GM12875 (cell line): ENCODE data around the gene GPR39.

Source experiments
- H3K4me3 ChIP-seq: one replicate; pipeline ENCODE4 v1.5.1; 2011; ENCODE audit warnings: low read depth, low read length, control low read depth
- TF ChIP-seq, protein P1 (sequence below): IDR thresholded peaks from 2 replicates; pipeline ENCODE4 v1.5.1; 2011; ENCODE audit warnings: low read depth, mild to moderate bottlenecking, control low read depth, inconsistent platforms, low read length, moderate library complexity, borderline replicate concordance; ENCODE audit not compliant: insufficient read depth

GPR39 gene

DNA sequence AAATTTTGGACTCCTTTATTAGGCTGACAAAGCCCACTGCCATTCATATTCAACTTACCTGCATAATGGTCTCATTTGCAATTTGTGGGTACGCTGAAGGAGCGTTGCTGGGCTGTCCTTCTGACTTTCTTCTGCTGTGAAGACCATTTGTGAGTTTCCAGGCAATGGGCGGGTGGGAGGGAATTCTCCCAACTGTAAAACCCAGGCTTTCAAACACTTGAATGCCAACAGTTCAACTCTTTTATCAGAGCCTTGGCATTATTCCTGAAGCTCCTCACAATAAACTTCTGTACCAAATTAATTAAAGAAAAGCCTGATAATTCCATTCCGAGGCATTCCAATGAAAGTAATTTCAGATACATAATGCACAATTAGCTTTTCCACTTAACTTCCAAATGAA, 35.2 kb upstream of the GPR39 start:
- TF ChIP-seq, protein P1, sequence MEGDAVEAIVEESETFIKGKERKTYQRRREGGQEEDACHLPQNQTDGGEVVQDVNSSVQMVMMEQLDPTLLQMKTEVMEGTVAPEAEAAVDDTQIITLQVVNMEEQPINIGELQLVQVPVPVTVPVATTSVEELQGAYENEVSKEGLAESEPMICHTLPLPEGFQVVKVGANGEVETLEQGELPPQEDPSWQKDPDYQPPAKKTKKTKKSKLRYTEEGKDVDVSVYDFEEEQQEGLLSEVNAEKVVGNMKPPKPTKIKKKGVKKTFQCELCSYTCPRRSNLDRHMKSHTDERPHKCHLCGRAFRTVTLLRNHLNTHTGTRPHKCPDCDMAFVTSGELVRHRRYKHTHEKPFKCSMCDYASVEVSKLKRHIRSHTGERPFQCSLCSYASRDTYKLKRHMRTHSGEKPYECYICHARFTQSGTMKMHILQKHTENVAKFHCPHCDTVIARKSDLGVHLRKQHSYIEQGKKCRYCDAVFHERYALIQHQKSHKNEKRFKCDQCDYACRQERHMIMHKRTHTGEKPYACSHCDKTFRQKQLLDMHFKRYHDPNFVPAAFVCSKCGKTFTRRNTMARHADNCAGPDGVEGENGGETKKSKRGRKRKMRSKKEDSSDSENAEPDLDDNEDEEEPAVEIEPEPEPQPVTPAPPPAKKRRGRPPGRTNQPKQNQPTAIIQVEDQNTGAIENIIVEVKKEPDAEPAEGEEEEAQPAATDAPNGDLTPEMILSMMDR = no peak
- no peak overlapping the region for H3K4me3 ChIP-seq

DNA sequence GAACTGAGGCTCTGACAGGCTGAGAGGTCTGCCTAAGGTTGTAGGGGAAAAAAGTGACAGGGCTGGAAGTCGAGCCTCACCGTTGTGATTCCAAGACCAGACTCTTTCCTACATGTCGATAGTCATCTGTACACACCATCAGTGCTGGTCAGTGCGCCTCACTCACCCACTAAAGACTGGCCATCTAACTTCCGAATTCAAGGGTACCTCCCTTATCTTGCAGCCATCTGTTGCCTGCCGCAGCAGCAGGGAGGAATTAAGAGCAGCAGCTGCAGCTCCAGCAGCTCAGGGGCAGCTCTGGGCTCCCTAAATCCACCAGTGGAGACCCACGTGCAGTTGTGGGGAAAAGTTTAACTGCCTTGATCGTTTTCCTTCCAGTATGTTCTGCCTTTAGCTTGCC, 32.6 kb upstream of the GPR39 start:
- TF ChIP-seq, protein P1 = no peak
- H3K4me3 ChIP-seq = no peak overlapping the region

DNA sequence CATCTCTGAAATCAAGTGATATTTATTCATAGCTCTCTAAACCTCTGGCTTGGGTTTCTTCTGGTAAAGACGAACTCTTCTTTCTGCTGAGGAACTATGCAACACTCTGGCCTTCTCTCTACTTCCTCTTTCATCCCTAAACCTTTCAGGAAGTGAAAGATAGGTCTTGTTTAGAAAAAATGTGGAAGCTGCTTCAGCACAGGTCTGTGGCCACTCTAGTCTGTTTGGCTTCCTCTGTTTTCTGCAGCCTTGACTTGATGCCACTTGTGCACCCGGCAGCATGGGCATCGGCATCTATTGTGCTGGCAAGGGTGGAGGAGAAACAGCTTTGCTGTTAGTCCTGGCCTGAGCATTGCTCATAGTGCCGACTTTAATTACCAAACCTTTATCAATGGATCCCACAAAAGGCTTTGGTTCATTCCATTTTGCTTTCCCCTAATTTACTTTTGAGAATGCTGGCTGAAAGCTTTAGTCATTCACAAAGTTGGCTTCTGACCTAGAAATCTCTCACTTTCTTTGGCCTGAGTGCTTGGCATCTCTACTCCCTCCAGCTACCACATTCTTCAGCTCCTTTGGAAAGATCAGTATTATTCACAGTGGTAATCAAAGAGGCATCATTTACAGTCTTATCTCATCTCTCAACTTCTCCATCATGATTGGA, 32.0 kb upstream of the GPR39 start:
- TF ChIP-seq, protein P1 = no peak

DNA sequence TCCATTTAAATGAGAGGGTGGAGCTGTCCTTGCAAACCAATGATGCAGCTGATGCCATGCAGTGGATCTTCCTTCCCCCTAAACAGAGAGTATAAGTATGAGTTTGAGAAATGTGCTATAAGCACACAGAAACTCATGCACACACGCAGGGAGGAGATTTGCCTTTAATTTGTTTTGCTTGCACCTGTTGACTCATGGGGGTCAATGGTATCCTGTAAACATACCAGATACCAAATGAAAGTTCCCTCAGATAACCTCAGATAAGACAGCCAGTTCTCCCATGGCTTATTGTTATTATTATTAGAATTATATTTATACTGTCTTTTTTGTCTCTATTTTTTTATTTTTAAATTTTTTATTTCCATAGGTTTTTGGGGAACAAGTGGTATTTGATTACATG, 29.5 kb upstream of the GPR39 start:
- TF ChIP-seq, protein P1 = no peak
- no peak overlapping the region for H3K4me3 ChIP-seq

More for the DNA sequence above, 32.0 kb upstream of the GPR39 start:
- no peak overlapping the region for H3K4me3 ChIP-seq

DNA sequence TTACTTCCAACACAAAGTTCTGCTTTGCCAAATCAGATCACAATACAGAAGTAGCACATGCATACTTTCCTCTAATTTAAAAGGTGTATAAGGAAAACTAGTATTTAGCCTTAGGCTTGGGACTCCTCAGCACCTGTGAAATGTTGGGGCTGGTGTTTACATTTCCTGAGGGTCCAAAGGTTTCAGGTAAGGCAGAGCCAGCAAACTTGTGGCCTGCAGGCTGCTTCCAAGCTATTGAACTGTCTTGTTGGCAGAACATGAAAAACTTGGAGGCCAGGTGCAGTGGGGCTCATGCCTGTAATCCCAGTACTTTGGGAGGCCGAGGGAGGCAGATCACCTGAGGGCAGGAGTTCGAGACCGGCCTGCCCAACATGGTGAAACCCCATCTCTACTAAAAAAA, 26.5 kb upstream of the GPR39 start:
- TF ChIP-seq, protein P1 = no peak
- no peak overlapping the region for H3K4me3 ChIP-seq

DNA sequence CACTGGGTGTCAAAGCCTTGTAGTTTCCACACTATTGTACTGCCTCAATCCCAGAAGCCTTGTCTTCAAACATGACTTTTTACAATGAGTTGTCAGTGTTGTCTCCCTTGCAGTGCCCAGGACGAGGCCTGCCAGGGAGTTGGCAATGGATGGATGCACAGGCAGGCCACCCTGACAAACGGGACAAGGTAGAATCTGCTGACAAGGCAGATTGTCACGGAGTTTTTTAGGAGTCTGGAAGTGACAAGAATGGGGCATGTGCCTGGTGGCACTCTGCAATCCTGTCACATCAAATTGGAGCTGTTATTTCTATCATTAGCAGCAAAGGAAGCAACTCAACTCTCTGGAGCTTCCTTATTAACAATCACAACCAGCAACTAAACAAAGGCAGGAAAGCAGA, 25.2 kb upstream of the GPR39 start:
- no peak overlapping the region for H3K4me3 ChIP-seq
- TF ChIP-seq, protein P1 = no peak

DNA sequence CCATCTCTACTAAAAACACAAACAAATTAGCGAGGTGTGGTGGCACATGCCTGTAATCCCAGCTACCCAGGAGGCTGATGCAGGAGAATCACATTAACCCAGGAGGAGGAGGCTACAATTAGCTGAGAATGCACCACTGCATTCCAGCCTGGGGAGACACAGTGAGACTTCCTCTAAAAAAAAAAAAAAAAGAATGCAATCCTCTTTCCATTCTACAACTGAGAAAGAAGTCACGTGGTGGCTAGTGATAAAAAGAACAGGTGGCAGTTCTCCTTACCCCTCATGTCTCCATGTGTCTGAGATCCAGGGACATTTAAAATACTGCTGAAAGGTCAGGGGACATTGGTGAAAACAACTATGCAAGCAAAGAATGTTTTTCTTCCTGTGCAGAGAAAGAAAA, 24.4 kb upstream of the GPR39 start:
- TF ChIP-seq, protein P1 = no peak
- H3K4me3 ChIP-seq = no peak overlapping the region
